ENCODE results near the gene SLC25A39. TPM values are rescaled to one million over a fixed set of nuclear protein-coding genes. Genes with fewer than 3 reads are reported as not detected.

Gene SLC25A39
- total and polyA plus RNA-seq, 2 of the 13 experiments (the other 11 are each of a cell fraction or from before 2014, with no cell fraction given): 144 to 151 TPM

- TF ChIP-seq FIP1L1 (IDR thresholded peaks at IDR 0.05; ENCODE audit: borderline replicate concordance, insufficient read depth, low read depth, low read length): no peak
- TF ChIP-seq ZBTB43 (CRISPR knock-in tag; conservative IDR thresholded peaks at IDR 0.05): 0 out of 2 replicates have a peak, but pooled peaks have one; percentile 53
- TF ChIP-seq ZNF484 (CRISPR knock-in tag; IDR thresholded peaks at IDR 0.05; ENCODE audit: borderline replicate concordance, low read depth): no peak
- no peak for TF ChIP-seq ZSCAN5A (CRISPR knock-in tag; IDR thresholded peaks at IDR 0.05; ENCODE audit: borderline replicate concordance)
- TF ChIP-seq PATZ1 (CRISPR knock-in tag; IDR thresholded peaks at IDR 0.05): 0 out of 2 replicates have a peak, but pooled peaks have one; percentile 55
- TF ChIP-seq ZNF724P (CRISPR knock-in tag; IDR thresholded peaks at IDR 0.05; ENCODE audit: borderline replicate concordance): no peak
- TF ChIP-seq ZNF264 (CRISPR knock-in tag; IDR thresholded peaks at IDR 0.05): no peak
- no peak for TF ChIP-seq DNMT3B (CRISPR knock-in tag; conservative IDR thresholded peaks at IDR 0.05)
- TF ChIP-seq PHF5A (CRISPR knock-in tag; IDR thresholded peaks at IDR 0.05; ENCODE audit: low read depth, unreplicated experiment): no peak
- TF ChIP-seq KAT7 (CRISPR knock-in tag; IDR thresholded peaks at IDR 0.05; ENCODE audit: borderline replicate concordance): no peak
- no peak for TF ChIP-seq ZNF512B (CRISPR knock-in tag; IDR thresholded peaks at IDR 0.05; ENCODE audit: borderline replicate concordance)
- no peak for TF ChIP-seq ZFP90 (CRISPR knock-in tag; IDR thresholded peaks at IDR 0.05; ENCODE audit: borderline replicate concordance)
- TF ChIP-seq ELF3 (CRISPR knock-in tag; IDR thresholded peaks at IDR 0.05): no peak
- no peak for TF ChIP-seq ZNF580 (CRISPR knock-in tag; IDR thresholded peaks at IDR 0.05; ENCODE audit: borderline replicate concordance, low read depth)
- TF ChIP-seq ZNF770 (CRISPR knock-in tag; IDR thresholded peaks at IDR 0.05): peak; percentile 17; the same call in 1 of the 2 replicates
- TF ChIP-seq ZNF44 (CRISPR knock-in tag; IDR thresholded peaks at IDR 0.05): no peak
- no peak for TF ChIP-seq ZMAT3 (CRISPR knock-in tag; conservative IDR thresholded peaks at IDR 0.05)
- TF ChIP-seq ARID2 (CRISPR knock-in tag; IDR thresholded peaks at IDR 0.05; ENCODE audit: borderline replicate concordance): no peak
- TF ChIP-seq RFXAP (CRISPR knock-in tag; IDR thresholded peaks at IDR 0.05; ENCODE audit: borderline replicate concordance): peak; percentile 55; the same call in 1 of the 2 replicates
Observed at GRCh38 chr17:44363613-44364159, 39.1 kb upstream of the SLC25A39 start, which contains the start of gene FAM171A2 (continued).
